HEK293 (cell line): ENCODE results near the gene DUSP1.

Source experiments
- EGR2 ChIP-seq: fragments of 450-650 bp; formaldehyde crosslinking; IDR thresholded peaks from 2 replicates; pipeline ENCODE4 v1.5.1; 2016; ENCODE audit warnings: low read depth, missing biosample characterization, missing genetic modification characterization
- GFI1B ChIP-seq: fragments of 450-650 bp; formaldehyde crosslinking; IDR thresholded peaks from 2 replicates; pipeline ENCODE4 v1.5.1; 2016; ENCODE audit warnings: missing biosample characterization, missing genetic modification characterization
- KLF1 ChIP-seq: fragments of 450-650 bp; formaldehyde crosslinking; IDR thresholded peaks from 2 replicates; pipeline ENCODE4 v1.5.1; 2016; ENCODE audit warnings: missing biosample characterization, missing genetic modification characterization
- ZBTB21 ChIP-seq: fragments of 450-650 bp; formaldehyde crosslinking; IDR thresholded peaks from 2 replicates; pipeline ENCODE4 v1.5.1; 2017; ENCODE audit warnings: missing biosample characterization, missing genetic modification characterization
- ZBTB7A ChIP-seq: fragments of 450-650 bp; formaldehyde crosslinking; IDR thresholded peaks from 2 replicates; pipeline ENCODE4 v1.5.1; 2016; ENCODE audit warnings: low read depth, missing biosample characterization, missing genetic modification characterization
- ZFP3 ChIP-seq: fragments of 450-650 bp; formaldehyde crosslinking; IDR thresholded peaks from 2 replicates; pipeline ENCODE4 v1.5.1; 2016; ENCODE audit warnings: low read depth, missing biosample characterization, missing genetic modification characterization
- ZFP41 ChIP-seq: fragments of 450-650 bp; formaldehyde crosslinking; IDR thresholded peaks from 2 replicates; pipeline ENCODE4 v1.5.1; 2016; ENCODE audit warnings: missing biosample characterization, missing genetic modification characterization, borderline replicate concordance
- ZNF140 ChIP-seq: fragments of 450-650 bp; formaldehyde crosslinking; IDR thresholded peaks from 2 replicates; pipeline ENCODE4 v1.5.1; 2016; ENCODE audit warnings: missing biosample characterization, missing genetic modification characterization
- ZNF16 ChIP-seq: fragments of 450-650 bp; formaldehyde crosslinking; IDR thresholded peaks from 2 replicates; pipeline ENCODE4 v1.5.1; 2016; ENCODE audit warnings: low read depth, missing biosample characterization, missing genetic modification characterization
- ZNF169 ChIP-seq: fragments of 450-650 bp; formaldehyde crosslinking; IDR thresholded peaks from 2 replicates; pipeline ENCODE4 v1.5.1; 2016; ENCODE audit warnings: missing biosample characterization, missing genetic modification characterization
- ZNF19 ChIP-seq: fragments of 450-650 bp; formaldehyde crosslinking; IDR thresholded peaks from 2 replicates; pipeline ENCODE4; 2016; ENCODE audit warnings: missing biosample characterization, missing genetic modification characterization, low read depth
- ZNF2 ChIP-seq: fragments of 450-650 bp; formaldehyde crosslinking; IDR thresholded peaks from 2 replicates; pipeline ENCODE4 v1.5.1; 2016; ENCODE audit warnings: missing biosample characterization, missing genetic modification characterization
- ZNF211 ChIP-seq: fragments of 450-650 bp; formaldehyde crosslinking; IDR thresholded peaks from 2 replicates; pipeline ENCODE4 v1.5.1; 2016; ENCODE audit warnings: low read depth, missing biosample characterization, missing genetic modification characterization
- ZNF23 ChIP-seq: fragments of 450-650 bp; formaldehyde crosslinking; IDR thresholded peaks from 2 replicates; pipeline ENCODE4 v1.5.1; 2016; ENCODE audit warnings: missing biosample characterization, missing genetic modification characterization, borderline replicate concordance
- ZNF239 ChIP-seq: fragments of 450-650 bp; formaldehyde crosslinking; IDR thresholded peaks from 2 replicates; pipeline ENCODE4 v1.5.1; 2016; ENCODE audit warnings: missing biosample characterization, missing genetic modification characterization
- ZNF248 ChIP-seq: fragments of 450-650 bp; formaldehyde crosslinking; IDR thresholded peaks from 2 replicates; pipeline ENCODE4 v1.5.1; 2017; ENCODE audit warnings: missing biosample characterization, missing genetic modification characterization
- ZNF366 ChIP-seq: fragments of 450-650 bp; formaldehyde crosslinking; conservative IDR thresholded peaks from 2 replicates; pipeline ENCODE4 v1.5.1; 2016; ENCODE audit warnings: missing biosample characterization, missing genetic modification characterization
- ZNF37A ChIP-seq: fragments of 450-650 bp; IDR thresholded peaks from 2 replicates; pipeline ENCODE4 v1.5.1; 2018; ENCODE audit warnings: missing biosample characterization, missing genetic modification characterization
- ZNF404 ChIP-seq: fragments of 450-650 bp; formaldehyde crosslinking; IDR thresholded peaks from 2 replicates; pipeline ENCODE4 v1.5.1; 2017; ENCODE audit warnings: missing biosample characterization, missing genetic modification characterization
- ZNF555 ChIP-seq: fragments of 450-650 bp; formaldehyde crosslinking; conservative IDR thresholded peaks from 2 replicates; pipeline ENCODE4 v1.5.1; 2017; ENCODE audit warnings: missing biosample characterization, mild to moderate bottlenecking, missing genetic modification characterization, inconsistent platforms
- ZNF558 ChIP-seq: fragments of 450-650 bp; formaldehyde crosslinking; IDR thresholded peaks from 2 replicates; pipeline ENCODE4 v1.5.1; 2016; ENCODE audit warnings: missing biosample characterization, missing genetic modification characterization
- ZNF629 ChIP-seq: fragments of 450-650 bp; formaldehyde crosslinking; IDR thresholded peaks from 2 replicates; pipeline ENCODE4 v1.5.1; 2017; ENCODE audit warnings: missing biosample characterization, missing genetic modification characterization
- ZNF658 ChIP-seq: fragments of 450-650 bp; formaldehyde crosslinking; IDR thresholded peaks from 2 replicates; pipeline ENCODE4; 2016; ENCODE audit warnings: missing biosample characterization, missing genetic modification characterization
- ZNF664 ChIP-seq: fragments of 450-650 bp; formaldehyde crosslinking; IDR thresholded peaks from 2 replicates; pipeline ENCODE4 v1.5.1; 2016; ENCODE audit warnings: missing biosample characterization, missing genetic modification characterization
- ZNF785 ChIP-seq: fragments of 450-650 bp; formaldehyde crosslinking; IDR thresholded peaks from 2 replicates; pipeline ENCODE4 v1.5.1; 2016; ENCODE audit warnings: missing biosample characterization, missing genetic modification characterization
- ZNF792 ChIP-seq: fragments of 450-650 bp; formaldehyde crosslinking; IDR thresholded peaks from 2 replicates; pipeline ENCODE4 v1.5.1; 2016; ENCODE audit warnings: missing biosample characterization, missing genetic modification characterization
- TF ChIP-seq, protein P1 (sequence below): fragments of 450-650 bp; formaldehyde crosslinking; IDR thresholded peaks from 2 replicates; pipeline ENCODE4 v1.5.1; 2016; ENCODE audit warnings: missing biosample characterization, missing genetic modification characterization, low read depth
- TF ChIP-seq, protein P2 (sequence below): fragments of 450-650 bp; formaldehyde crosslinking; IDR thresholded peaks from 2 replicates; pipeline ENCODE4 v1.5.1; 2016; ENCODE audit warnings: missing biosample characterization, missing genetic modification characterization
- TF ChIP-seq, protein P3 (sequence below): fragments of 450-650 bp; formaldehyde crosslinking; IDR thresholded peaks from 2 replicates; pipeline ENCODE4 v1.5.1; 2017; ENCODE audit warnings: missing biosample characterization, missing genetic modification characterization
- TF ChIP-seq, protein P4 (sequence below): fragments of 450-650 bp; formaldehyde crosslinking; IDR thresholded peaks from 2 replicates; pipeline ENCODE4 v1.5.1; 2016; ENCODE audit warnings: missing biosample characterization, missing genetic modification characterization
- TF ChIP-seq, protein P5 (sequence below): fragments of 450-650 bp; IDR thresholded peaks from 2 replicates; pipeline ENCODE4 v1.5.1; 2018; ENCODE audit warnings: missing biosample characterization, mild to moderate bottlenecking, missing genetic modification characterization
- TF ChIP-seq, protein P6 (sequence below): fragments of 450-650 bp; formaldehyde crosslinking; IDR thresholded peaks from 2 replicates; pipeline ENCODE4 v1.5.1; 2016; ENCODE audit warnings: missing biosample characterization, missing genetic modification characterization

DUSP1 gene

DNA sequence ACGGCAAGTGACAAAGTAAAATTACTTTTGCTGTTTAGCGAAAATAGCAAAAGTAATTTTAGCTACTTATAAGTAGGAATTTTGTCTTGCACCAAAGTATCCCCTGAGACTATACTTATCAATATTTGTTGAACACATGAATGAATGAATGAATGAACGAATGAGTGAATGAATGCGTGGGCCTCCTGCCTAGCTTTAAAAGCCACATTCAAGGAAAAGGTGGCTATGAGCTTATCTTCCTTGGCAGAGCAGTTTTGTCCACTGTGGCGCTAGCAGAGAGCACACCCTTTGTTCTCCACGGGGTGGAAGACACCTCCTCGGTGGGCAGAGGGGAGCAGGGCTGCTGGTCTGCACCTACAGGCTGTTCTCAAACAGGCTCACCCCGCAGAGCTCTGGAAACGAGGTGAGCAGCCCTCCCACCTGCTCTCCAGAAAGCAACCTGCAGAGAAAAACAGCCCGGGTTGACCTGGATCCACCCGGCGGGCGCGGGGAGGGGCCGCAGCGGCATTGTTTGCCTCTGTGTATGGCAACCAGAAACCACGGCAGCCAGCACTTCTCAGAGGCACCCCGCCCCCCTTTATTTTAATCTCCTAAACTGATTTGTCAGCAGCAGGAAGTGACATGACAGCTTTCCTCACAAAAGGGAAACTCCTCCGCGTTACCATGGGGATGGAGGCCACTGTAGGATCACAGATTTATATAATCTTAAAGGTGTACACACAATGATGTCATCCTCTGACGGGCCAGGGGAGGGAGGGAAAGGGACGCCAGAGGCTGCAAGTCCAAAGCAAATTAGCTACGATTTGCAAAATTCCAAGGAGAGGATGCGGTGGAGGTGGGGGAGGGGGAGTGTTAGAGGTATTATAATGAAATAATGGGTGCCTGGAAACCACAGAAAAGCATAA lies 5.9 kb downstream of the DUSP1 start (continued):
- TF ChIP-seq, protein P1, sequence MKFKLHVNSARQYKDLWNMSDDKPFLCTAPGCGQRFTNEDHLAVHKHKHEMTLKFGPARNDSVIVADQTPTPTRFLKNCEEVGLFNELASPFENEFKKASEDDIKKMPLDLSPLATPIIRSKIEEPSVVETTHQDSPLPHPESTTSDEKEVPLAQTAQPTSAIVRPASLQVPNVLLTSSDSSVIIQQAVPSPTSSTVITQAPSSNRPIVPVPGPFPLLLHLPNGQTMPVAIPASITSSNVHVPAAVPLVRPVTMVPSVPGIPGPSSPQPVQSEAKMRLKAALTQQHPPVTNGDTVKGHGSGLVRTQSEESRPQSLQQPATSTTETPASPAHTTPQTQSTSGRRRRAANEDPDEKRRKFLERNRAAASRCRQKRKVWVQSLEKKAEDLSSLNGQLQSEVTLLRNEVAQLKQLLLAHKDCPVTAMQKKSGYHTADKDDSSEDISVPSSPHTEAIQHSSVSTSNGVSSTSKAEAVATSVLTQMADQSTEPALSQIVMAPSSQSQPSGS (tag by site-specific recombination): peak; percentile 99
- TF ChIP-seq, protein P2, sequence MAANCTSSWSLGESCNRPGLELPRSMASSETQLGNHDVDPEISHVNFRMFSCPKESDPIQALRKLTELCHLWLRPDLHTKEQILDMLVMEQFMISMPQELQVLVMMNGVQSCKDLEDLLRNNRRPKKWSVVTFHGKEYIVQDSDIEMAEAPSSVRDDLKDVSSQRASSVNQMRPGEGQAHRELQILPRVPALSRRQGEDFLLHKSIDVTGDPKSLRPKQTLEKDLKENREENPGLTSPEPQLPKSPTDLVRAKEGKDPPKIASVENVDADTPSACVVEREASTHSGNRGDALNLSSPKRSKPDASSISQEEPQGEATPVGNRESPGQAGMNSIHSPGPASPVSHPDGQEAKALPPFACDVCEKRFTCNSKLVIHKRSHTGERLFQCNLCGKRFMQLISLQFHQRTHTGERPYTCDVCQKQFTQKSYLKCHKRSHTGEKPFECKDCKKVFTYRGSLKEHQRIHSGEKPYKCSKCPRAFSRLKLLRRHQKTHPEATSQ (tag by site-specific recombination): no peak
- TF ChIP-seq ZFP3 (tag by site-specific recombination) (no peak), ZBTB7A (tag by site-specific recombination) (no peak), ZNF239 (no peak), ZNF37A (no peak), ZFP41 (tag by site-specific recombination) (no peak), ZNF792 (tag by site-specific recombination) (no peak), ZNF658 (no peak), ZNF555 (no peak), ZNF248 (tag by site-specific recombination) (no peak), ZNF169 (no peak), ZBTB21 (tag by site-specific recombination) (peak; percentile 92), ZNF366 (tag by site-specific recombination) (peak; percentile 94), EGR2 (peak; percentile 21; the same call in 1 of the 2 replicates), ZNF140 (tag by site-specific recombination) (no peak), GFI1B (tag by site-specific recombination) (peak; percentile 89), ZNF16 (tag by site-specific recombination) (no peak), ZNF211 (tag by site-specific recombination) (no peak), ZNF404 (no peak), ZNF23 (tag by site-specific recombination) (no peak), ZNF558 (tag by site-specific recombination) (peak; percentile 80; the same call in 1 of the 2 replicates), ZNF19 (tag by site-specific recombination) (no peak), ZNF664 (no peak), ZNF2 (tag by site-specific recombination) (peak; percentile 38; the same call in 1 of the 2 replicates), KLF1 (tag by site-specific recombination) (peak; percentile 70; the same call in 1 of the 2 replicates), ZNF629 (peak; percentile 98), ZNF785 (tag by site-specific recombination) (no peak)
- TF ChIP-seq, protein P3, sequence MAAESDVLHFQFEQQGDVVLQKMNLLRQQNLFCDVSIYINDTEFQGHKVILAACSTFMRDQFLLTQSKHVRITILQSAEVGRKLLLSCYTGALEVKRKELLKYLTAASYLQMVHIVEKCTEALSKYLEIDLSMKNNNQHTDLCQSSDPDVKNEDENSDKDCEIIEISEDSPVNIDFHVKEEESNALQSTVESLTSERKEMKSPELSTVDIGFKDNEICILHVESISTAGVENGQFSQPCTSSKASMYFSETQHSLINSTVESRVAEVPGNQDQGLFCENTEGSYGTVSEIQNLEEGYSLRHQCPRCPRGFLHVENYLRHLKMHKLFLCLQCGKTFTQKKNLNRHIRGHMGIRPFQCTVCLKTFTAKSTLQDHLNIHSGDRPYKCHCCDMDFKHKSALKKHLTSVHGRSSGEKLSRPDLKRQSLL: no peak
- TF ChIP-seq, protein P4, sequence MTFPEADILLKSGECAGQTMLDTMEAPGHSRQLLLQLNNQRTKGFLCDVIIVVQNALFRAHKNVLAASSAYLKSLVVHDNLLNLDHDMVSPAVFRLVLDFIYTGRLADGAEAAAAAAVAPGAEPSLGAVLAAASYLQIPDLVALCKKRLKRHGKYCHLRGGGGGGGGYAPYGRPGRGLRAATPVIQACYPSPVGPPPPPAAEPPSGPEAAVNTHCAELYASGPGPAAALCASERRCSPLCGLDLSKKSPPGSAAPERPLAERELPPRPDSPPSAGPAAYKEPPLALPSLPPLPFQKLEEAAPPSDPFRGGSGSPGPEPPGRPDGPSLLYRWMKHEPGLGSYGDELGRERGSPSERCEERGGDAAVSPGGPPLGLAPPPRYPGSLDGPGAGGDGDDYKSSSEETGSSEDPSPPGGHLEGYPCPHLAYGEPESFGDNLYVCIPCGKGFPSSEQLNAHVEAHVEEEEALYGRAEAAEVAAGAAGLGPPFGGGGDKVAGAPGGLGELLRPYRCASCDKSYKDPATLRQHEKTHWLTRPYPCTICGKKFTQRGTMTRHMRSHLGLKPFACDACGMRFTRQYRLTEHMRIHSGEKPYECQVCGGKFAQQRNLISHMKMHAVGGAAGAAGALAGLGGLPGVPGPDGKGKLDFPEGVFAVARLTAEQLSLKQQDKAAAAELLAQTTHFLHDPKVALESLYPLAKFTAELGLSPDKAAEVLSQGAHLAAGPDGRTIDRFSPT: 0 out of 2 replicates have a peak, but pooled peaks have one; percentile 41
- TF ChIP-seq, protein P5, sequence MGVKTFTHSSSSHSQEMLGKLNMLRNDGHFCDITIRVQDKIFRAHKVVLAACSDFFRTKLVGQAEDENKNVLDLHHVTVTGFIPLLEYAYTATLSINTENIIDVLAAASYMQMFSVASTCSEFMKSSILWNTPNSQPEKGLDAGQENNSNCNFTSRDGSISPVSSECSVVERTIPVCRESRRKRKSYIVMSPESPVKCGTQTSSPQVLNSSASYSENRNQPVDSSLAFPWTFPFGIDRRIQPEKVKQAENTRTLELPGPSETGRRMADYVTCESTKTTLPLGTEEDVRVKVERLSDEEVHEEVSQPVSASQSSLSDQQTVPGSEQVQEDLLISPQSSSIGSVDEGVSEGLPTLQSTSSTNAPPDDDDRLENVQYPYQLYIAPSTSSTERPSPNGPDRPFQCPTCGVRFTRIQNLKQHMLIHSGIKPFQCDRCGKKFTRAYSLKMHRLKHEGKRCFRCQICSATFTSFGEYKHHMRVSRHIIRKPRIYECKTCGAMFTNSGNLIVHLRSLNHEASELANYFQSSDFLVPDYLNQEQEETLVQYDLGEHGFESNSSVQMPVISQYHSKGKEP: peak; percentile 88
- TF ChIP-seq, protein P6, sequence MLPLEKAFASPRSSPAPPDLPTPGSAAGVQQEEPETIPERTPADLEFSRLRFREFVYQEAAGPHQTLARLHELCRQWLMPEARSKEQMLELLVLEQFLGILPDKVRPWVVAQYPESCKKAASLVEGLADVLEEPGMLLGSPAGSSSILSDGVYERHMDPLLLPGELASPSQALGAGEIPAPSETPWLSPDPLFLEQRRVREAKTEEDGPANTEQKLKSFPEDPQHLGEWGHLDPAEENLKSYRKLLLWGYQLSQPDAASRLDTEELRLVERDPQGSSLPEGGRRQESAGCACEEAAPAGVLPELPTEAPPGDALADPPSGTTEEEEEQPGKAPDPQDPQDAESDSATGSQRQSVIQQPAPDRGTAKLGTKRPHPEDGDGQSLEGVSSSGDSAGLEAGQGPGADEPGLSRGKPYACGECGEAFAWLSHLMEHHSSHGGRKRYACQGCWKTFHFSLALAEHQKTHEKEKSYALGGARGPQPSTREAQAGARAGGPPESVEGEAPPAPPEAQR (tag by site-specific recombination): no peak
